Keratinocyte (primary cell): ENCODE results near the gene ZFYVE28.

Experiments
- EZH2 ChIP-seq: IDR thresholded peaks from one replicate; pipeline ENCODE4 v1.6.1; 2012; ENCODE audit warnings: inconsistent platforms, mild to moderate bottlenecking, low read length, moderate library complexity
- TF ChIP-seq, protein P1 (sequence below), 3 experiments: IDR thresholded peaks in 1 of 3; conservative IDR thresholded peaks in 1 of 3; optimal IDR thresholded peaks in 1 of 3; 2 replicates in 2 of 3; 3 replicates in 1 of 3; pipeline versions ENCODE3 to v1.5.1; 2011; ENCODE audit warnings: low read length in 3 of 3, mild to moderate bottlenecking in 3 of 3, moderate library complexity in 2 of 3, control low read depth in 1 of 3, inconsistent platforms in 1 of 3; ENCODE audit not compliant: insufficient read depth in 2 of 3; ENCODE audit errors: extremely low read depth in 1 of 3

DNA sequence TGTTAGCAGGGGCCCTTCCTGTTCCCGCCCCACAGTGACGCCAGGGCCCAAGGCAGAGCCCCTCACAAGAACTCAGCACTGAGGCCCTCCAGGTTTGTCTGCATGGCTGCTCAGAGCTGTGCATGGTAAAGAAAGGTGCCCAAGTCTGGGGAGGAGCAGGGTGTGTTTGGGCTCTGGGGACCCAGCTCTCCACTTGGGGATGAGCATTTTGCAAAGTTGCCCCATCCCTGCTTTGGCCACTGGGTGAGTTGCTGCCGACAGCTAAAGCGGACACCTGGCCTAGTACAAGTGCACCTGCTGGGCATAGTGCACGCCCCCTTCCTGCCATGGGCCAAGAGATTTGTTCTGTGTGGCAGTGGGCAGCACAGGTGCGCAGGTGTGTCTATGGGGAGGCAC is 154.5 kb downstream of the ZFYVE28 start:
- TF ChIP-seq, protein P1, sequence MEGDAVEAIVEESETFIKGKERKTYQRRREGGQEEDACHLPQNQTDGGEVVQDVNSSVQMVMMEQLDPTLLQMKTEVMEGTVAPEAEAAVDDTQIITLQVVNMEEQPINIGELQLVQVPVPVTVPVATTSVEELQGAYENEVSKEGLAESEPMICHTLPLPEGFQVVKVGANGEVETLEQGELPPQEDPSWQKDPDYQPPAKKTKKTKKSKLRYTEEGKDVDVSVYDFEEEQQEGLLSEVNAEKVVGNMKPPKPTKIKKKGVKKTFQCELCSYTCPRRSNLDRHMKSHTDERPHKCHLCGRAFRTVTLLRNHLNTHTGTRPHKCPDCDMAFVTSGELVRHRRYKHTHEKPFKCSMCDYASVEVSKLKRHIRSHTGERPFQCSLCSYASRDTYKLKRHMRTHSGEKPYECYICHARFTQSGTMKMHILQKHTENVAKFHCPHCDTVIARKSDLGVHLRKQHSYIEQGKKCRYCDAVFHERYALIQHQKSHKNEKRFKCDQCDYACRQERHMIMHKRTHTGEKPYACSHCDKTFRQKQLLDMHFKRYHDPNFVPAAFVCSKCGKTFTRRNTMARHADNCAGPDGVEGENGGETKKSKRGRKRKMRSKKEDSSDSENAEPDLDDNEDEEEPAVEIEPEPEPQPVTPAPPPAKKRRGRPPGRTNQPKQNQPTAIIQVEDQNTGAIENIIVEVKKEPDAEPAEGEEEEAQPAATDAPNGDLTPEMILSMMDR (optimal IDR thresholded peaks at IDR 0.05 in 1 of 3, IDR thresholded peaks at IDR 0.05 in 1 of 3, conservative IDR thresholded peaks at IDR 0.05 in 1 of 3; ENCODE audit: extremely low read depth in 1 of 3, insufficient read depth in 2 of 3, low read length in 3 of 3): no peak
- no peak for TF ChIP-seq EZH2
